Endometrium (tissue), 2 donors: ENCODE measurements around the gene TNS3.
A peak's percentile ranks its signal among the peaks of the same experiment; 100 is the strongest.
"Not testable (repeated sequence)": the region's sequence is repeated elsewhere in the genome, so short reads cannot be mapped to it uniquely, and the experiment has no call there.

Experiments used
- FAIRE-seq: peaks from 2 replicates; lab custom pipeline; 2012; peaks lifted over from hg19 to GRCh38; lab: Jason Lieb, UNC
- donor health status: control.
- donor health status: control.

Gene TNS3

GRCh38 chr7:47581804-47582763, at the start of gene TNS3:
TNS3 (minus strand) TSS chr7:47582111; CDS start chr7:47439636, 142,475 bp downstream.
- no peak for FAIRE-seq

DNA sequence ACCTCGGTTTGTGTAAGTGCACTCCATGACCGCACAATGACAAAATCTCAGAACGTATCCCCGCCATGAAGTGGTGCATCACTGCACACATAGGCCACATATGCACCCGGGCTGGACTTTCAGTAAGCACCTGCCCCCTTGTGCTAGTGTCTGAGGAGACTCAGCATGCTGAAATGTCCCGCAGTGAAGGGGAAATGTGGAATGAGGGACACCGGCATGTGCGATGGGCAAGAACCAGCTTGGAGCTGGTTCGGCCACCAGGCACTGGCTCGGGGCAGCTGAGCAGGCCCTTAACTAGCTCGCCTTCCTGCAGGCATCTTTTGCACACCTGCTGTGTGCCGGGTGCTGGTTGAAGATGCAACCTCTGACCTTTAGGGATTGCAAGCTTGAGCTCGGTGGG, 49.8 kb upstream of the TNS3 start:
- FAIRE-seq, result no peak

DNA sequence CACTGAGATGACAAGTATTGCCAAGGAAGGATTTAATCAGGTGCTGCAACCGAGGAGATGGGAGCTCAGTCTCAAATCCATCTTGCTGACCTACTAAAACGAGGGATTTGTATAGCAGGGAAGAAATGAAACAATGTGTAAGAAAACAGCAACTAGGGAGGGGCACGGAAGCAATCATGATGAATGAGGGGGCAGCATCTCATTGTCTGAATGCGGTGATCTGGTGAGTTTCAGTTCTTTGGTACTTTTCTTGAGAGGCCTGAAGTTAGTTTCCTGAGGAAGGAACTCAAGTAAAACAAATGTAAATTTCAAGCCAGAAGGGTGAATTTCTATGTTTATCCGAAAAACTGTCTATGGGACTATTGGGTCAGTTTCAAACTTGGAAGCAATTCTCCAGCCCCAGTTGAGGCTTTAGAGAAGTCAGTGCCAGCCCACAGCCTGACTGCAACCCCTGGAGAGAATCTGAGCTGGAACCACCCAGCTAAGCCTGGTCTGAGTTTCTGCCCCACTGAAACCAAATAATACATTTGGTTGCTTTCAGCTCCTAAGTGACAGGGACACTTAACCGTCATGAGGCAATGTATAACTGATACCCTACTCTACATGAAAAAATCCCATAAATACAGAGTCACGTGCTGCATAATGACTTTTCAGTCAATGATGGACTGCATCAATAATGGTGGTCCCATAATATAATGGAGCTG, 45.8 kb upstream of the TNS3 start:
- no peak for FAIRE-seq

DNA sequence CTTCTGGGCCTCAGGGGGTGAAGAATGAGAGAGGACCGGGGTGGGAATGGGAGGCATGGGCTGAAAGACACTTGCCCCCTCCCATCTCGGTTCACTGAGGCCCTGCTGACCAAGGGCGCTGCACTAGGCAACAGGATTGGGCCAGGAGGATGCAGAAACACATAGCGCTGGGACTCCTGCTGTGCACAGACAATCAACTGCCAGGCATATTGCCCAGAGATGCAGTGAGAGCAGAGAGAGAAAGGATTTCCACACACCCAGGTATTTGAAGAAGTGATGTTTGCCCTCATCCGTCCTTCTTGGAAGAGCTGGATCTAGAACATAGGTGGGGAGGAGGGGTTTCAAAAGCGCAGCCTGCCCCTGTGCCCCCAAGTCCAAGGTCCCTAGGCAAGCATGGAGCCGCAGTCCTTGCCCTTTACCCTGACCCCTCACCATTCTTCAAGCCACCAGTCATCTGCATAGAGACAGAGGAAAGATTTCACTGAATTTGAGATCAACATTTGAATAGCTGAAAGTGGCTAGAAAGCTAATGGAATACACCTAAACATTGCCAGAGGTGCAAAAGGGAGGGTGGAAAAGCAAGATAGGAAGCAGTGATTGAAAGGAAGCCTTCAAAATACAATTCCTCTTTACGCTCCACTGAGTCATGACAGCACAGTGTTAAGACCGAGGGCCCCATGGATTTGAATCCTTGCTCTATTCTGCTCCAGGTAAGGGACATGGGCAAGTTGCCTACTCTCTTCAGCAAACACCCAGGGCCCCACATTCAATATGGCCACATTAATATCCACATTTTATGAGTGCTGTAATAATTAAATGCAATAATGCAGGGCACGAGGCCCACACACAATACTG, 44.2 kb upstream of the TNS3 start:
- no peak for FAIRE-seq

DNA sequence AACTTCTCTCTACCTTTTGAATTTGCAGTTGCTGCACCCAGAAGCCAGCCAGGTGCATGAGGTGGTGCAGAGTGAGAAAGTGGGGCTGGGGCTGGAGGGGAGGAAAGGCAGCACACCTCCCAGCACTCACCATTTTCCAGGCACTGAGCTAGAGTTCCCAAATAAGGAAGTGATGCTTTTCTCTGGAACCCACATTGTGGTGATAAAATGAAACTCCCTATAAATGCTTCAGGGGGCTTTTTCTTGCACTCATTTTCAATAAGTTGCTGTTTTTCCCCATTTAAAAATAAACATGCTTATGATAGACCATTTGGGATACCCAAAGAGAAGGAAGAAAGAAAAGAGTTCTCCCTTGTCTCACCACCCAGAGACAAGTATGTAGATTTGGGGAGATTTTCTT, 42.8 kb upstream of the TNS3 start:
- FAIRE-seq, result no peak

- peak; percentile 88 for FAIRE-seq
These were observed 41.2 kb upstream of the TNS3 start for GRCh38 chr7:47622946-47623640.

DNA sequence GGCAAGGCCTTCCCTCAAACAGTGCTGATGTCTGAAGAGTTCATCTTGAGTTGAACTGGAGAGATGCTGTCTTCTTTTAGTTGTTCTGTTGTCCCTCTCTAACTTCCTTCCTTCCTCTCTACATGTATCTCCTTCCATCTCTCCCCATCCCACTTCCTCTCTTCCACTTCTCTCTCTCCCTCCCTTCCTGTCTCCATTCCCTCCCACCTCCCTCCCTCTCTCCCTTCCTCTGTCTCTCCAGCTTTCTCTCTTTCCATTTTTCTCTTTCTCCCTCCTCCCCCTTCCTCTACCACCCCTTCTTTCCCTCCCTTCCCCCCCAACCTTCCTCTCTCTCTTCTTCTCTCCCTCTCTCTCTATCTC, 40.7 kb upstream of the TNS3 start:
- no peak for FAIRE-seq

DNA sequence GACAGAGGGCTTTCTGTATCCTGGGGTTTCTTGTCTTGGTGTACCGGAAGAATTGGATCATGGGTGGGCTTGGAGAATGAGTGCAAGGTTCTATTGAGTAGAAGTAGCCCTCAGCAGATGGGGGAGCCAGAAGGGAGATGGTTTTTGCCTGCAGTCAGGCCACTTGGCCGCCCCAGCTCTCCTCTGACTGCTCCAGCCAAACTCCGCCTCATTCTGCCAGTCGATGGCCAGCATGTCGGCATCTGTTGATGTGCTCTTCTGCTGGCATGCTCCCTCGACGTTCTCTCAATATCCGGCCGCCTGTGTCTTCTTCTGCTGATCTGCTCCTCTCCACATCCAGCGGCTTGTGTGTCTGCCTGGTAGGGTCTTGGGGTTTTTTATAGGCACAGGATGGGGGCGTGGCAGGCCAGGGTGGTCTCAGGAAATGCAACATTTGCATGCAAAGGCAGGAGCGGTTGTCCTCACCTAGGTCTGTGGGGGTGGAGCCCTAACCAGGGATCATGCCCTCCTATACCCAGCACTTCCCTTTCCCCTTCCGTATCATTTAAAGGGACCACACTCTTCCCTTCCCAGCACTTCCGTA, 40.2 kb upstream of the TNS3 start:
- no peak for FAIRE-seq

GRCh38 chr7:47621347-47621746, 39.4 kb upstream of the TNS3 start:
- no peak for FAIRE-seq

DNA sequence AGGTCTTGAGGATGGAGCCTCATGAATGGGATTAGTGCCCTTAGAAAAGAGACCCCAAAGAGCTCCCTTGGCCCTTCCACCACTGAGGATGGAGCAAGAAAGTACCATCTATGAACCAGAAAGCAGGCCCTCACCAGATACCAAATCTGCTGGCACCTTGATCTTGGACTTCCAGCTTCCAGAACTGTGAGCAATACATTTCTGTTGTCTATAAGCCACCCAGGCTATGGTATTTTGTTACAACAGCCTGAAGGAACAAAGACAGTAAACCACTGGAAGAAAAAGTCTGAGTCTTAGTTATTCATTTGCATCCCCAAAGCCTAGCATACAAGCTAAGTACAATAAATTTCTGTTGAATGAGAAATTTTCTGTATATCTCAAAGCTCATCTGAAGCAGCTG, 37.9 kb upstream of the TNS3 start:
- FAIRE-seq, result no peak

DNA sequence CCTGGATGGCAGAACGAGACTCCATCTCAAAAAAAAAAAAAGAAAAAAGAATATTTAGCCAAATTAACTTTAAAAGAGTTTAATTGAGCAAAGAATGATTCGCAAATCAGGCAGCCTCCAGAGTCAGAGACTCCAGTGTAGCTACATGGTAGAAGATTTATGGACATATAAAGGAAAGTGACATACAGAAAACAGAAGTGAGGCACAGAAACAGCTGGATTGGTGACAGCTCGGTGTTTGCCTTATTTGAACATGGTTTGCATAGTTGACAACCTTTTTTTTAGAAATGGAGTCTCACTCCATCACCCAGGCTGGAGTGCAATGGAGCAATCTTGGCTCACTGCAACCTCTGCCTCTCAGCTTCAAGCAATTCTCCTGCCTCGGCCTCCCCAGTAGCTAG, 35.2 kb upstream of the TNS3 start:
- FAIRE-seq, result no peak

DNA sequence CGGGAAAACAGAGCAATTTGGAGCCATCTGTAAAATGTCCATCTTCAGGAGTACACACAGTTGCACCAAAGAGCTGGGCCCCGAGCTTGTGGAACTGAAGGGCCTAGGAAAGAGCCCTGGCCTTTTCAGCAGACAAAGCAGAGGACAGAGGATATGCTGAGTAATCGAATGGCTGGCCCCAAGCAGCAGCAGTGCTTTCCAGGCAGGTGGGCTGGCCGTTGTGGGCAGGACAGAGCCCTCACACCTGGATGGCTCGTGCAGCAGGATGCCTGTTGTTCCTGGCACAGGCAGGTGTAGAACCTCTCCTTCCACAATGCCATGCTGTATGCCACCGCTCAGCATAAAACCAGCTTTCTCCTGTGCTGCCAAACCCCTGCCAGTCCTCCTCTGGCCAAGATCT, 32.5 kb upstream of the TNS3 start:
- FAIRE-seq, result no peak

GRCh38 chr7:47611045-47611511, 29.2 kb upstream of the TNS3 start:
- no peak for FAIRE-seq

DNA sequence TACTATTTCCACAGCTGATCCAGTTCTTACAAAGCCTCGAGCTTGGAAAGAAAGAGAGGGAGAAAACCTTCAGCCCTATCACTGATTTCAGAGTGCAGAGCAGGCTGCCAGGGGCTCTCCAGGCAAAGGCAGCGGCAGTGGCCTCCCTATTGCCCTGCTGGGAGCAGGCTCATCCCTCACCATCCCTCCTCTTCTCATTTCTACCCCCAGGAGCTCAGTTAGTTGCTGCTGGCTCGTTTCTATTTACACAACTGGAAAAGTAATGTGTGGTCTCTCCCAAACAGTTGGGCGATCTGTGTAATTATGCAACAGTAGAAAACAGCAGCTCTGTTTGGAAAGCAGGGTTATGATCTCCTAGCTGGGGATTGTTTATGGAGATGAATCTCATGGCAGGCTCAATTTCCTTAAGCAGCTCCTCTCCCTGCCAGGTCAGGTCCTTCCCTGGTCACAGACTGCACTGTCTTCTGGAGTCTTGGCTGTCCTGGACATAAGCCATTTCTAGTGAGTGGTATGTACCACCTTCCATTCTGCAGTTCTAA, 28.7 kb upstream of the TNS3 start:
- peak; percentile 87 for FAIRE-seq

- no peak for FAIRE-seq
These were observed 28.0 kb upstream of the TNS3 start for GRCh38 chr7:47609803-47610452.

DNA sequence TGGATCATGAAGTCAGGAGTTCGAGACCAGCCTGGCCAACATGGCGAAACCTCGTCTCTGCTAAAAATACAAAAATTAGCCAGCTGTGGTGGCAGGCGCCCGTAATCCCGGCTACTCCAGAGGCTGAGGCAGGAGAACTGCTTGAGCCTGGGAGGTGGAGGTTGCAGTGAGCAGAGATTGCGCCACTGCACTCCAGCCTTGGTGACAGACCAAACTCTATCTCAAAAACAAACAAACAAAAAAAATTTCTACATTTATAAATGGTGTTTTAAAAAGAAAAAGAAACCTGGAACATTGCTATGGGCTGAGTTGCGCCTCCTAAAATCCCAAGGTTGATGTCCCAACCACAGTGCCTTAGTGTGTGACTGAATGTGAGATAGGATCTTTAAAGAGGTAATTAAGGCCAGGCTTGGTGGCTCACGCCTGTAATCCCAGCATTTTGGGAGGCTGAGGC, 24.7 kb upstream of the TNS3 start:
- not testable (repeated sequence) for FAIRE-seq

- no peak for FAIRE-seq
These were observed 24.1 kb upstream of the TNS3 start for GRCh38 chr7:47605816-47606575.

- no peak for FAIRE-seq
These were observed 22.6 kb upstream of the TNS3 start for GRCh38 chr7:47604496-47604890.

DNA sequence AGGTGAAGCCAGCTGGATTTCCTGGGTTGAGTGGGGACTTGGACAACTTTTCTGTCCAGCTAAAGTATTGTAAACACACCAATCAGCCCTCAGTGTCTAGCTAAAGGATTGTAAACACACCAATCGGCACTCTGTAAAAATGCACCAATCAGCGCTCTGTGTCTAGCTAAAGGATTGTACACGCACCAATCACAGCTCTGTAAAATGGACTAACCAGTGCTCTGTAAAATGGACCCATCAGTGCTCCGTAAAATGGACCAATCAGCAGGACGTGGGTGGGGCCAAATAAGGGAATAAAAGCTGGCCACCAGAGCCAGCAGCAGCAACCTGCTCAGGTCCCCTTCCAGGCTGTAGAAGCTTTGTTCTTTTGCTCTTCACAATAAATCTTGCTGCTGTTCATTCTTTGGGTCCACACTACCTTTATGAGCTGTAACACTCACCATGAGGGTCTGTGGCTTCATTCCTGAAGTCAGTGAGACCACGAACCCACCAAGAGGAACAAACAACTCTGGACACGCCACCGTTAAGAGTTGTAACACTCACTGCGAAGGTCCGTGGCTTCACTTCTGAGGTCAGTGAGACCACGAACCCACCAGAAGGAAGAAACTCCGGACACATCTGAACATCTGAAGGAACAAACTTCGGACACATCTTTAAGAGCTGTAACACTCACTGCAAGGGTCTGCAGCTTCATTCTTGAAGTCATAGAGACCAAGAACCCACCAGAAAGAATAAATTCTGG, 21.8 kb upstream of the TNS3 start:
- FAIRE-seq, result not testable (repeated sequence)
